Stimulated activated CD8-positive, alpha-beta memory T cell treated with anti-CD3 and anti-CD28 coated beads, Interleukin-4, amount 100 ng/mL, for 48 hours (primary cell): ENCODE results near the gene VPS41.

Source experiments
- DNase-seq: peaks from one replicate; pipeline ENCODE4 v3.0.0-alpha.2; 2020

VPS41 gene

GRCh38 chr7:38905056-38905759, 3.8 kb downstream of the VPS41 start:
- DNase-seq = no peak

GRCh38 chr7:38903057-38903456, 5.9 kb downstream of the VPS41 start:
- DNase-seq = no peak

- DNase-seq = no peak
These were observed 6.5 kb downstream of the VPS41 start for GRCh38 chr7:38902449-38902848.

GRCh38 chr7:38893061-38893460, 15.9 kb downstream of the VPS41 start:
- no peak for DNase-seq

GRCh38 chr7:38890597-38890996, 18.4 kb downstream of the VPS41 start:
- no peak for DNase-seq

GRCh38 chr7:38889872-38890432, 19.0 kb downstream of the VPS41 start:
- no peak for DNase-seq

- no peak for DNase-seq
These were observed 19.9 kb downstream of the VPS41 start for GRCh38 chr7:38889079-38889478.

- no peak for DNase-seq
These were observed 22.7 kb downstream of the VPS41 start for GRCh38 chr7:38886265-38886664.

- no peak for DNase-seq
These were observed 25.3 kb downstream of the VPS41 start for GRCh38 chr7:38883706-38884105.

GRCh38 chr7:38881947-38882684, 26.9 kb downstream of the VPS41 start:
- peak; percentile 32 for DNase-seq

- no peak for DNase-seq
These were observed 28.0 kb downstream of the VPS41 start for GRCh38 chr7:38881015-38881414.

GRCh38 chr7:38880454-38880853, 28.5 kb downstream of the VPS41 start:
- no peak for DNase-seq

- DNase-seq = no peak
These were observed 29.0 kb downstream of the VPS41 start for GRCh38 chr7:38880035-38880434.

- no peak for DNase-seq
These were observed 30.1 kb downstream of the VPS41 start for GRCh38 chr7:38878694-38879457.

GRCh38 chr7:38873433-38873832, 35.6 kb downstream of the VPS41 start:
- no peak for DNase-seq

GRCh38 chr7:38872202-38872601, 36.8 kb downstream of the VPS41 start:
- DNase-seq = no peak

- DNase-seq = no peak
These were observed 38.8 kb downstream of the VPS41 start for GRCh38 chr7:38870147-38870546.

- DNase-seq = no peak
These were observed 45.2 kb downstream of the VPS41 start for GRCh38 chr7:38863601-38864291.

- DNase-seq = no peak
These were observed 46.3 kb downstream of the VPS41 start for GRCh38 chr7:38862666-38863065.

GRCh38 chr7:38858259-38858884, 50.6 kb downstream of the VPS41 start:
- DNase-seq = no peak

GRCh38 chr7:38855867-38856266, 53.1 kb downstream of the VPS41 start:
- DNase-seq = no peak

- no peak for DNase-seq
These were observed 53.6 kb downstream of the VPS41 start for GRCh38 chr7:38855386-38855785.
